GM12874 (cell line): ENCODE data around the gene SIRPB2.
A peak's percentile ranks its signal among the peaks of the same experiment; 100 is the strongest.

ENCODE experiments used
- CTCF ChIP-seq: IDR thresholded peaks from 2 replicates; pipeline ENCODE4 v1.5.1; 2011; ENCODE audit warnings: low read depth, mild to moderate bottlenecking, control low read depth, low read length, moderate library complexity; ENCODE audit not compliant: insufficient read depth

SIRPB2 gene

GRCh38 chr20:1468117-1468624, 23.0 kb downstream of the SIRPB2 start:
- TF ChIP-seq CTCF = no peak

GRCh38 chr20:1467355-1468116, 23.7 kb downstream of the SIRPB2 start:
- TF ChIP-seq CTCF = no peak

- TF ChIP-seq CTCF = no peak
Measured at GRCh38 chr20:1467082-1467354, 24.2 kb downstream of the SIRPB2 start.

GRCh38 chr20:1466211-1467081, 24.8 kb downstream of the SIRPB2 start, which contains the start of gene NSFL1C:
Gene NSFL1C, minus strand, starts transcription at chr20:1466849. Its CDS starts 25 bp downstream, at chr20:1466824.
- peak; percentile 100 for TF ChIP-seq CTCF

GRCh38 chr20:1465470-1466210, 25.6 kb downstream of the SIRPB2 start:
- TF ChIP-seq CTCF = no peak

- no peak for TF ChIP-seq CTCF
Measured at GRCh38 chr20:1463971-1464570, 27.1 kb downstream of the SIRPB2 start.
